NB4 (cell line): Measurements from ENCODE around the gene CRELD2.

ENCODE experiments used
- MYC ChIP-seq: IDR thresholded peaks from 2 replicates; pipeline ENCODE4 v1.6.1; 2011; ENCODE audit warnings: low read depth, low read length
- POLR2A ChIP-seq: IDR thresholded peaks from 2 replicates; pipeline ENCODE4 v1.6.1; 2011; ENCODE audit warnings: mild to moderate bottlenecking; ENCODE audit not compliant: insufficient read length; ENCODE audit errors: extremely low read depth
- TF ChIP-seq, protein P1 (sequence below): IDR thresholded peaks from one replicate; pipeline ENCODE4 v1.5.1; 2012; ENCODE audit warnings: low read depth, low read length
- TF ChIP-seq, protein P2 (sequence below): IDR thresholded peaks from 2 replicates; pipeline ENCODE4 v1.6.1; 2011; ENCODE audit warnings: low read depth, low read length

DNA sequence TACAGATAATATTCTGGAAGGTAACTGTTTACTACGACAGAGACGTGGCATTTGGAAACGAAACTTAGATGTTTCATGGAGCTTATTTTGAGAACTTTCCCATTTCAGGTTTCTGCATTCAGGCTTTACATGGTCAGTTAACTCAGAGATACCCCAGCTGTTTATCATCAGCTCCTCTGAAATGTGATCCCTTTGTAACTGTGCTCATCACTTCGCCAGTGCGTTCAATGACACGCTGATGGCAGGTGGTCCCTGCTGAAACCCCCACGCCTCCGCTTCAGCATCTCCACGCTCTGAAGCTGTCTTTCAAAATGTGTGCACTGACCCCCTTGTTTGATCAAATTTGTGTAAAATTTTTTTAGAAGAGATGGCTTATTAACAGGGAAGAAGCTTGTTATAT lies 30.7 kb upstream of the CRELD2 start:
- TF ChIP-seq, protein P1, sequence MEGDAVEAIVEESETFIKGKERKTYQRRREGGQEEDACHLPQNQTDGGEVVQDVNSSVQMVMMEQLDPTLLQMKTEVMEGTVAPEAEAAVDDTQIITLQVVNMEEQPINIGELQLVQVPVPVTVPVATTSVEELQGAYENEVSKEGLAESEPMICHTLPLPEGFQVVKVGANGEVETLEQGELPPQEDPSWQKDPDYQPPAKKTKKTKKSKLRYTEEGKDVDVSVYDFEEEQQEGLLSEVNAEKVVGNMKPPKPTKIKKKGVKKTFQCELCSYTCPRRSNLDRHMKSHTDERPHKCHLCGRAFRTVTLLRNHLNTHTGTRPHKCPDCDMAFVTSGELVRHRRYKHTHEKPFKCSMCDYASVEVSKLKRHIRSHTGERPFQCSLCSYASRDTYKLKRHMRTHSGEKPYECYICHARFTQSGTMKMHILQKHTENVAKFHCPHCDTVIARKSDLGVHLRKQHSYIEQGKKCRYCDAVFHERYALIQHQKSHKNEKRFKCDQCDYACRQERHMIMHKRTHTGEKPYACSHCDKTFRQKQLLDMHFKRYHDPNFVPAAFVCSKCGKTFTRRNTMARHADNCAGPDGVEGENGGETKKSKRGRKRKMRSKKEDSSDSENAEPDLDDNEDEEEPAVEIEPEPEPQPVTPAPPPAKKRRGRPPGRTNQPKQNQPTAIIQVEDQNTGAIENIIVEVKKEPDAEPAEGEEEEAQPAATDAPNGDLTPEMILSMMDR, result no peak
- TF ChIP-seq POLR2A (no peak), MYC (no peak)
- TF ChIP-seq, protein P2, sequence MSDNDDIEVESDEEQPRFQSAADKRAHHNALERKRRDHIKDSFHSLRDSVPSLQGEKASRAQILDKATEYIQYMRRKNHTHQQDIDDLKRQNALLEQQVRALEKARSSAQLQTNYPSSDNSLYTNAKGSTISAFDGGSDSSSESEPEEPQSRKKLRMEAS, result no peak
